ENCODE results near the gene HOXB9.

The HOXB9 gene

DNA sequence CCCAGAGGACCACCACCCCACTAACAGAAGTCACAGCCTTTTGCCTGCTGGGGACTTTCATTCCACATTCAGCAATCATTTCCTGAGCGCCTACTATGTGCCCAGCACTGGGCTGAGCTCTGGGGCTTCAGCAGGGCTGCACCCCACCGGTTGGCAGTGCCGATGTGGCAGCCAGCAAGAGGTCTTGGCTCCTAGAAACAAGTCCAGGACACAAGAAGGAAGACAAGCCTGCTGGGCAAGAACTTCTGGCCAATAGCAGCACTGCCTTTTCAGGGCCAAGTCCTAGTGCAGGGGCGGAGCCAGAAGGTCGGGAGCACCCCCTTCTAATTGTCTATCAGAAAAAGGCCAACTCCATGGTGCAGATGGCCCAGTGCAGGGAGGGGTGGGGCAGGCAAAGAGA is 13.0 kb upstream of the HOXB9 start:
- no peak for DNase-seq

DNA sequence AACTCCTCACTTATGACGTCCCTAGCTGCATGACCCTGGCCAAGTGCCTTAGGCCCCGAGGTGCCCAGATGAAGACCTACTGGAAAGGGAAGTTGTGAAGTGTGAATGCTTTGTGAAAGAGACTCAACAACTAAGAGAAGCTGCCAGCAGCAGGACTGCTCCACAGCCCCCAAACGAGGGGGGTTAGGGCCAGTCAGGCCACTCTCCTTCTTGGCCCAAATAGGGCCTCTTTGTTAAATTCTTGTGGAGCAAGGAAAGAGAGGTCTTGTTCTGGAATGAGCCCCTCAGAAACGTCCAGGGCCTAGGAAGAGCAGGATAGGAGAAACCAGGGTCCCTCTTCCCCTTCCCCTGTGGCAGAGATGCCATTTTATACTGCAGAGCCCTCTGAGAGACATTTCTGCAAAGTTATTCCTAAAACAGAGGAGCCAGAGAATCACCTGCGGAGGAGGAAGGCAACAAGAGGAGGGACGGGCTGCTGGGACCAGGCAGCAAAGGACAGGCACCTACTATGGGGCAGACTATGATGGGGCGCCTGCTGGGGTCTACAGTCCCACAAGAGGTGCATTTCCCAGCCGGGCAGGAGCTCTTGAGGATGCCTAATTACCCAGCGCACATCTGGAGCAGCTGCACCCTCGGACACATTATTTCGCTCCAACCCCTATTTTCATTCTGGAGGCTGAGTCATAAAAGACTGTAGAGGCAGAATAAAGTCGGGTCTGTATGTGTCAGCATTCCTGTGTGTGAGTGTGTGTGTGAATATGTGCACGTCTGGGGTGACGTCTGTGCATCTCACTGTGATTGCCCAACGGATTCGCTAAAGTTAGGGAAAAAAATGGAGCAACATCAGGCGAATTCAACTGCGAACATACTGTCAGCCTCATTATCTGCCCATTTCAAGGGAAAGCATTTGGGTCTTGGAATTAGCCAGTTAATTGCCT is 11.4 kb upstream of the HOXB9 start:
- DNase-seq = no peak

GRCh38 chr17:48636177-48637018 is 10.2 kb upstream of the HOXB9 start:
- peak; percentile 44 for DNase-seq

DNA sequence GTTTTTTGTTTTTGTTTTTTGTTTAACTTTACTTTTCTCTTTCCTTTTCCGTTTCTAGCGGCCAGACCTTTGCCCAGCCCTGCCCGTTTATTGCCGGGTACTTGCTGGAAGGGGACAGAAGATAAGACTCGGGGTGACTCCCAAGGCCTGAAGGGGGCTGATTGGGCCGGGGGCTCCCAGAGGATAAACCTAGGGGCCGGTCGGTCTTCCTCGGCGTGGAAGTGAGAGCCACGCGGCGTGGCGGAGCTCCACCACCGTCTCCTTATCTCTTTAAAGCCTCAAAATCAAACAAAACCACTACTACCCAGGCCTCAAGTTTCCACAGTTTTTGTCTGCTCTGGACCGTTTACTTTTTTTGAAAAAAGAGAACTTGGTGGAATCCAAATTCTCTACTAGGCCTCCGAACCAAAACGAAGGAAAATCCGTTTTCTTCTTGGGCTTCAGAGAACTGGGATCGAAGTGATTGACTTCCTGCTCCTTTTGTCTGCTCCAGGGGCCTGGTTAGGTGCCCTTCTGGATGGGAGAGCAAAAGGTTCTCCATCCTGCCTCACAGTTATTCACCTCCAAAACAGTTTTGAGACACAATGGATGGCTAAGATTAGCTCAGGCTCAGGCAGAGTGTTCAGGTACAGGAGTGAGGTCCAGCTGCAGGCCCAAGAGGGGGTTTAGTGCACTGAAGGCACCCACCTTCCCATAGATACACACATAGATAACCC is 8.5 kb upstream of the HOXB9 start:
- DNase-seq = no peak

DNA sequence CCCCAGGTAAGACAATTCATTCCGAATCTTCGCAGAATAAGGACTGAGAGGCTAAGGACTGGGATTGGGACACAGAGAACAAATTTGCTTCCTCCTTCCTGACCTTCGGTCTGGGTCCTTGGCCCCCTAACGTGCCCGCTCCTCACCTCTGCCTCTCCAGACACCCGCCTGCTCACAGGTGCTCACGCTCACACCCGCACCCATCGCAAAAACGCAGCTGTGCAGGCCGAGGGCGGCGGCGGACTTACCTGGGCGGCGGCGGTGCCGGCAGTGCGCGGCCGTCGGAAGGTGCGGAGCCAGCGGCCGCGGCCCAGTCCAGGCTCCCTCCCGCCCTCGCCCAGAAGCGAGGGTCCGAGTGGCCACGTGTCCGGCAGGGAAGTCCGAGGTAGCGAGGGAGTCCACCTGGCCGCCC is 7.1 kb upstream of the HOXB9 start:
- DNase-seq = no peak

- DNase-seq = no peak
These were observed 6.6 kb upstream of the HOXB9 start for GRCh38 chr17:48632579-48633265.

GRCh38 chr17:48631693-48632578 is 5.8 kb upstream of the HOXB9 start:
- no peak for DNase-seq

- no peak for DNase-seq
These were observed 5.0 kb upstream of the HOXB9 start for GRCh38 chr17:48630925-48631692.

DNA sequence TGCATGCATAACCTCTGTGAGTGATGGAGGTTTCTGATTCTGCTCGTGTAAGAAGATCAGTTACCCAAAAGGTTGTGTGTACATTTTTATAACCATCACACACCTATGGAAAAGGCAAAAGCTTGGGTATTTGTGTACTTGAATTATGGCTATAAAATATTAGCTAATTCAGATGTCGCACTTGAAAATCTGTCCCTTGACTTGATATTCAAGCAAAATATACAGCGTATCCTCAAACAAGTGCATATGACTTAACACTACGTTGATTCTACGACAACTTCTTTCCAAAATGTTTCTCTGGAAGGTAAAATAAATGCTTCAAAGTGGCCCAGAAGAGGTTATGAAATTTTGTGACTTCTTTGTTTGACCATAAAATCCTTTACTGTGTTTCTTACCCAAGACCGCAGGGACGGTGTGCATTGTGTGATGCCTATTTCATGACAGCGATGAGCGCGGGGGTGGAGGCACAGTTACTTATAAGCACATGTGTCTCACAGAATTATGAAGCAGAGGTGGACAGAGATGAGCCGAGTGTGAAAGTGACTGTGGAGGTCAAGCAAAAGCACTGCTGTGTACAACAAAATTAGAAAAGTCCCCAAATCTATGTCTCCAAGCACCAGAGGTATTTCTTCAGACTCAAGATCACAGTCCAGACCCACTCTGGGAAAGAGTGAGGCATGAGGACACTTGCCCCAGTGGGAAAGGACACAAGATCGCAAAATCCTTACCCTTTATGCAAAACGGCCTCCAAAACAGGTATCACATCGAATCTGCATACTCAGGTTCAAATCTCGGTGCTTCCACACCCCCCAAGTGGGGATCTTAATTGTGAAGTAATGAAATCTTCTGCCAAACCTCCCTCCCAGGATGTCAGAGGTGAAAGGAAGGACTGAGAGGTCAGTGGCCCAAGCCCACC is 4.1 kb upstream of the HOXB9 start:
- DNase-seq = no peak

GRCh38 chr17:48629411-48629759 is 3.2 kb upstream of the HOXB9 start:
- DNase-seq = no peak

DNA sequence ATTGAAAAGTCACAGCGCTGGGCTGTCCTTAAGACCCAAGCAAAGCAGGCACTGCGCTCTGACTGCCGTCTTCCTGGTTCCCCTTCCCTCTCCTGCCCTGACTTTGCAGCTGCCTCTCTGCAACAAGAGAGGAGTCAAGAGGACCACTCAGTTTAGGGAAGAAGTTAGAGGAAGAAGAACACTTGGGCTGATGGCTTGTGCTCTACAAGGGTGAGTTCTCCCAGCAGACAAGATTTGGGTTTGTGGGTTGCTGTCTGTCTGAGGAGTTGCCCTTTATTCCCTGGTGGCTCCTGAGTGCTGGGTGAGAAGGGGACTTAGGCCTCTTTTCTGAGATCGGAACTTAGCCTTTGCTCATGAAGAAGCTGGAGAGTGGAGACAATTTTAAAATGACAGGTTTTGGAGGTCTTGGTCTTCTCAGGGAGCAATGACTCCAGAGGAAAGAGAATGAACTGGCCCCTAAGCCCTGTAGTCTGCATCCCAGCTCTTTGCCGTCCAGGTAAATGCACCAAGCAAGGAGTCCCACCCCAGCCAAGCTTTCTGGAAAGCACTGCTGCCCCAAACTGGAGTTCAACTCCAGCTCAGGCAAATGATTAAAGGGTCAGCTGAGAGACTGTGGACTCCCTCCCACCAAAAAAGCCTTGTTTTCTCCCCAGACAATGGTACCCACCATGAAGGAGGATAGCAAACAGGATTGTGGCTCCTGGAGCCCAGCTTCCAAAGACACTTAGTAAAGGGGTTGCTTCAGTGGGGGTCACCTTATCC is 2.7 kb upstream of the HOXB9 start:
- no peak for DNase-seq

DNA sequence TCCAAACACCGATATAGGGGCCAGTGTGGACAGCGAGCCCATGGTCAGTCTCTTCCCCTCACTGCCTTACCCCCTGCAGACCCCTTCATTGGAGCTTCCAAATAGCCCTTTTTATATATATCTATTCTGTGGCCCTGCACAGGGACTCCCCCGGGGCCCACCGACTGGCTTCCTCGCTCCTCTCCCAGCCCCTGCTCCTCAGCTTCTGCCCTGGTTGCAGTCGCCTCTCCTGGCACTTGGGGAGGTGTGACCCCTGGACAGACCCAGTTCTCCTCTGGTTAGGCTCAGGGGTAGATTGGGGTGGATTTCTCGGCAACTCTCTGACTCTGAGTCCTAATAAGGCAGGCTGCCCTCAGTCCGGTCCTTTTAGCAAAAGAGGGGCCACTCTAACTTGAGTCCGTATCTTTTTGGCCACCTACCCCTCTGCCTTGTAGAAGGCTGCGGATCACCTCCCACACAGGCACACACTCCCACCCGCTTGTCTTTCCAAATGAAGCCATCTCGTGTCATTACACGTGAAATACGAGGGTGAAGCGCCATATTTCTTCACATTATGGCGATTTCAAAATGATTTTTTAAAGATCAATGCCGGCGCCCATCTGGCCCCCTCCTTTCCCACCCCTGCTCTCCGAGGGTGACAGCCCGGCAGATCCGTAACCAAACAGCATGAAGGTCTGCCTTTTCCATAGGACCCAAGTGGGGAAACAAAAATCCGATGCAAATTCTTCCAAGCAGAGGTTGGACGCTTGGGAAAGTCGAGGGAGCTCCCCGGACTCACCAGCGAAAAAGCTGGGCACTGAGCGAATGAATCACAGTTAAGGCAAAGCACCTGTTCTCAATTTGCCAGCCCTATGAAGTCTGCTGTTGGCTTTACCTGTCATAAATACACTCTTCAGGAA is 1.7 kb upstream of the HOXB9 start:
- no peak for DNase-seq

- no peak for DNase-seq
These were observed 1.0 kb upstream of the HOXB9 start for GRCh38 chr17:48627118-48627597.

DNA sequence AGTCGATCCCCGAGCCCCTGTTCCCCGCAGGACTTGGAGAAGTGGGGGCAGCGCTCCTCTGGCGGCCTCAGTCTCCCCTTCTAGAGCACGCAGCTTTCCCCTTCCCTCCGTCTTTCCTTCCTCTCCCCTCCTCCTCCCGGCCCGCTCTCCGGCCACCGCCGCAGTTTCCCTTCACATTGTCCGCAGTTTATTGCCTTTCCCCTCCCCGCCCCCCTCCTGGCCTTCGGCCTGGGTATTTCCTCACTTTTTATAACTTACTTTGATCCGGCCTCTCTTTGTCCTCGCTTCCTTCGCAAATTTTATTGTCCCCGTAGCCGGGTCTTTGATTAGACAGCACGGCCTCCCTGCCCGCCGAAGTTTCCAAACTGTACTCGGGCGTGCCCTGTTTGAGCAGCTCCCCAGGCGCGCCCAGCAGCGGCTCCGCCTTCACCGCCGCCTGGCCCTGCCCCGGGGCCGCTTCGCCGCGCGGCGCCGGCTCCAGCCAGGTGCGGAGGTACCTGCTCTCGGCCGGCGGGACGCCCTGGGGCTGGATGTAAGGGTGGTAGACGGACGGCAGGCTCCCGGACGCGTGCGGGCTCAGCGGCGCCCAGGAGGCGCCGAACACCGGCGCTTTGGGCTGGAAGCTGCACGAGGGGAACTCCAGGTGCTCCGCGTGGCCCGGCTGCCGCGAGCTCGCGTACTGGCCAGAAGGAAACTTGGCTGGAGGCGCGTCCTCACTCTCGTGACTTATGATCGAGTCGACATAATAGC is 488 bp downstream of the HOXB9 start:
- DNase-seq = peak; percentile 10

GRCh38 chr17:48624544-48625494 is 1.3 kb downstream of the HOXB9 start:
- no peak for DNase-seq

- no peak for DNase-seq
These were observed 2.0 kb downstream of the HOXB9 start for GRCh38 chr17:48624118-48624517.
